ENCODE data around the gene GPX4.

Gene GPX4

GRCh38 chr19:1089891-1090290, 13.9 kb upstream of the GPX4 start:
- H3K4me3 ChIP-seq (ENCODE audit: low read length, poor library complexity, severe bottlenecking) = no peak overlapping the region
- H2AFZ ChIP-seq (ENCODE audit: low read length) = no peak overlapping the region
- no peak overlapping the region for H3K4me2 ChIP-seq (ENCODE audit: low read depth, low read length, poor library complexity, severe bottlenecking)
- H4K20me1 ChIP-seq (ENCODE audit: insufficient read depth, low read length, poor library complexity, severe bottlenecking) = peaks cover 21% of the 10 kb centered on the region
- H3K79me2 ChIP-seq (ENCODE audit: insufficient read depth, low read length) = peaks cover 35% of the 10 kb centered on the region
- no peaks in the 10 kb centered on the region for H3K27me3 ChIP-seq (ENCODE audit: insufficient read depth, low read length, poor library complexity, severe bottlenecking)
- H3K9me3 ChIP-seq (ENCODE audit: insufficient read depth, low read depth, low read length) = no peaks in the 10 kb centered on the region
- no peaks in the 10 kb centered on the region for H3K9me2 ChIP-seq (replicated peaks; ENCODE audit: low read depth, low read length)
- TF ChIP-seq CTCF (conservative IDR thresholded peaks at IDR 0.05; ENCODE audit: low read length) = no peak
- TF ChIP-seq EZH2phosphoT487 (IDR thresholded peaks at IDR 0.05; ENCODE audit: borderline replicate concordance) = no peak
- H3K4me1 ChIP-seq (ENCODE audit: insufficient read depth, low read length, poor library complexity, severe bottlenecking) = peaks cover 14% of the 10 kb centered on the region
- peaks cover 43% of the 10 kb centered on the region; the same call in 1 of the 2 replicates for H3K36me3 ChIP-seq (ENCODE audit: insufficient read depth, low read length)
- no peak overlapping the region for H3K9ac ChIP-seq (ENCODE audit: low read depth, low read length, poor library complexity, severe bottlenecking)
- no peaks in the 10 kb centered on the region for H3F3A ChIP-seq (ENCODE audit: low read depth)

- Histone ChIP-seq H4K20me1 (ENCODE audit: insufficient read depth, low read length, poor library complexity, severe bottlenecking) (peaks cover 22% of the 10 kb centered on the region), H3K4me1 (ENCODE audit: insufficient read depth, low read length, poor library complexity, severe bottlenecking) (peaks cover 20% of the 10 kb centered on the region), H3F3A (ENCODE audit: low read depth) (no peaks in the 10 kb centered on the region), H3K9ac (ENCODE audit: low read depth, low read length, poor library complexity, severe bottlenecking) (no peak overlapping the region), H3K4me2 (ENCODE audit: low read depth, low read length, poor library complexity, severe bottlenecking) (no peak overlapping the region), H3K9me2 (replicated peaks; ENCODE audit: low read depth, low read length) (no peaks in the 10 kb centered on the region), H2AFZ (ENCODE audit: low read length) (no peak overlapping the region), H3K9me3 (ENCODE audit: insufficient read depth, low read depth, low read length) (no peaks in the 10 kb centered on the region), H3K36me3 (ENCODE audit: insufficient read depth, low read length) (peaks cover 37% of the 10 kb centered on the region; the same call in 1 of the 2 replicates), H3K79me2 (ENCODE audit: insufficient read depth, low read length) (peaks cover 38% of the 10 kb centered on the region), H3K4me3 (ENCODE audit: low read length, poor library complexity, severe bottlenecking) (no peak overlapping the region), H3K27me3 (ENCODE audit: insufficient read depth, low read length, poor library complexity, severe bottlenecking) (no peaks in the 10 kb centered on the region)
- TF ChIP-seq EZH2phosphoT487 (IDR thresholded peaks at IDR 0.05; ENCODE audit: borderline replicate concordance) (no peak), CTCF (conservative IDR thresholded peaks at IDR 0.05; ENCODE audit: low read length) (no peak)
Observed at GRCh38 chr19:1090731-1091543, 12.9 kb upstream of the GPX4 start.

GRCh38 chr19:1091544-1092175, 12.1 kb upstream of the GPX4 start:
- no peak for TF ChIP-seq EZH2phosphoT487 (IDR thresholded peaks at IDR 0.05; ENCODE audit: borderline replicate concordance)
- Histone ChIP-seq H3K9ac (ENCODE audit: low read depth, low read length, poor library complexity, severe bottlenecking) (no peak overlapping the region), H3K27me3 (ENCODE audit: insufficient read depth, low read length, poor library complexity, severe bottlenecking) (no peaks in the 10 kb centered on the region), H3K4me1 (ENCODE audit: insufficient read depth, low read length, poor library complexity, severe bottlenecking) (peaks cover 22% of the 10 kb centered on the region), H3K79me2 (ENCODE audit: insufficient read depth, low read length) (peaks cover 38% of the 10 kb centered on the region), H3K9me3 (ENCODE audit: insufficient read depth, low read depth, low read length) (no peaks in the 10 kb centered on the region), H4K20me1 (ENCODE audit: insufficient read depth, low read length, poor library complexity, severe bottlenecking) (peaks cover 22% of the 10 kb centered on the region), H3K9me2 (replicated peaks; ENCODE audit: low read depth, low read length) (no peaks in the 10 kb centered on the region), H3F3A (ENCODE audit: low read depth) (no peaks in the 10 kb centered on the region), H3K4me2 (ENCODE audit: low read depth, low read length, poor library complexity, severe bottlenecking) (no peak overlapping the region), H3K36me3 (ENCODE audit: insufficient read depth, low read length) (peaks cover 30% of the 10 kb centered on the region; the same call in 1 of the 2 replicates), H3K4me3 (ENCODE audit: low read length, poor library complexity, severe bottlenecking) (no peak overlapping the region), H2AFZ (ENCODE audit: low read length) (no peak overlapping the region)
